GM21360 (cell line): Measurements from ENCODE around the gene DEK.
A peak's percentile ranks its signal among the peaks of the same experiment; 100 is the strongest.
"Not testable (repeated sequence)": the region's sequence is repeated elsewhere in the genome, so short reads cannot be mapped to it uniquely, and the experiment has no call there.

ENCODE experiments used
- ATAC-seq: cut with Tn5 transposase; IDR thresholded peaks from one replicate; pipeline ENCODE4 v1.9.1; 2021; ENCODE audit warnings: mild to moderate bottlenecking, moderate library complexity; ENCODE audit not compliant: unreplicated experiment

Gene DEK

DNA sequence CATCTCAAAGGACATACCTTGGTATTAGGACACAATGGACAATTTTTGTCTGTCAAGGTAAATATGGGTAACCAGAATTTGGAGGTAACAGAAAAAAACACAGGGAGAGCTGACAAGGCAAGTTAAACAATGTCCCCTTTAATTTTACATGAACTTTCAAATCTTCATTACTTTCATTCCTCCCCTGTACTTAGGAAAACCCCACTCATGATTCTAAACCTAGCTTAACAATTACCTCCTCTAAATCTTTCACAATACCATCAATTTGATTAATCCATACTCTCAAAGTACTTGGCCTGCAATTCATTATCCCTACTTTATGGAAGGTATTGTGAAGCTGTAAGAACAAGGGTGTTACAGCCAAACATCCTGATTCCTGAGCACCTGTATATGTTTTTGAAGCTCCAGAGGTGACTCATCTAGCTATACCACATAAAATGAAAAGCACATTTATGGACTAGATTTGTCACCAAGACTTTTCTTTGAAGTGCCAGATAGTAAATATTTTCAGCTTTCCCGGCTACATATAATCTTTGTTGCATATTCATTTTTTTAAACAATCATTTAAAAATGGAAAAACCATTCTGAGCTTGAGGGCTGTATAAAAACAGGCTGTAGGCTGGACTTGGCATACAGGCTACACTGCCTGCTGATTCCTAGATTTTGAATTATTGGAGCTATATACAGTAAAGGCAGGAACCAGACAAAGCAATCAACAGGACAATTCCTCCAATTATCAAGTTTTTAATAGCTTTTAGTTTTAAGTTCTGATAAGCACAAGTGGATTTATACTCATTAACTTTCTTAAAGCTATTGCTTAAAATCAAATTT, 22.9 kb downstream of the DEK start:
- no peak for ATAC-seq

DNA sequence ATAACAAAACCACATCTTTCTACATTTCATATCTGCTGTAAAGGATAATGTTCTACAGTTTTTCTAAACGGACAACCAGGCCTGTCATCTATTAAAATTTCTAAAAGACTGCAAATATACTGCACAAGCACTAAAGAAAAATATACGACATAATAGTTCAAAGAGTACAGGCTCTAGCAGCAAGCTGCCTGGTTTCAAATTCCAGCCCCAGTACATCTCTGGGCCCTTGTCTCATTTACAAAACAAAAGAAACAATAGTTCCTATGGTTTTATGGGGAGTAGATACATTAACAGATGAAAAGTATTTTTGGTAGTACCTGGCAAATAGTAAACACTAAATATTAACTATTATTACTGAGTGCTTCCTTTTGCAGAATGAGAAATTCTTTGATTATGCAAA, 24.1 kb downstream of the DEK start:
- ATAC-seq = no peak

DNA sequence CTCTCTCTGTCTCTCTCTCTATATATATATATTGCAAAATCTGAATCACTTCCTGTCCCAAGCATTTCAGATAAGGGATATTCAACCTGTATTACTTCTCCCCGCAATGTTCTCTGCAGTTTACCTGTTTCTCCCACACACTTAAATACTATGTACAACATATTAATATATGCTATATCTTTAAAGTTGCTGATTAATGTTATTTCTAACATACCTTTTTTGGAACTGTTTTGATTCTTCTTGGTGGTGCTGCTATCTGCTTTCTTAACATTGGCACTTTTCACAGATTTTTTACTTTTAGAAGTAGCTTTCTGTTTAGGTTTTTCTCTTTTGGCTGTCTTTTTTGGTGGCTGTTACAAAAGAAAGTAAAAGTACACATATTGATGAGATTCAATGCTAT, 27.2 kb downstream of the DEK start:
- ATAC-seq = no peak

DNA sequence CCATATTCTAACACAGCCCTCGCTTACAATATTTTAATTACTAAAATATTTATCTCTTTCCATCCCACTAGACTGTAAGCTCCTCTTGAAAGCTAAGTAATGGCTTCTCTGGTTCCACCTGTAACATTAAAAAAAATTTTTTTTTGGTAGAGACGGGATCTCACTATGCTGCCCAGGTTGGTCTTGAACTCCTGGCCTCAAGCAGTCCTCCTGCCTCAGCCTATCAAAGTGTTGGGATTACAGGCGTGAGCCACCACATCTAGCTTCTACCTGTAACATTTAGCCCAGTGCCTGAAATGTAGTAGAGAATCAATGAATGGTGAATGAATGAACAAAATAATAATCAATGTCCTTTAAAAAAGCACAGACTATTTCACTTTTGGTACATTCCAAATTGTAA, 28.8 kb downstream of the DEK start:
- no peak for ATAC-seq

DNA sequence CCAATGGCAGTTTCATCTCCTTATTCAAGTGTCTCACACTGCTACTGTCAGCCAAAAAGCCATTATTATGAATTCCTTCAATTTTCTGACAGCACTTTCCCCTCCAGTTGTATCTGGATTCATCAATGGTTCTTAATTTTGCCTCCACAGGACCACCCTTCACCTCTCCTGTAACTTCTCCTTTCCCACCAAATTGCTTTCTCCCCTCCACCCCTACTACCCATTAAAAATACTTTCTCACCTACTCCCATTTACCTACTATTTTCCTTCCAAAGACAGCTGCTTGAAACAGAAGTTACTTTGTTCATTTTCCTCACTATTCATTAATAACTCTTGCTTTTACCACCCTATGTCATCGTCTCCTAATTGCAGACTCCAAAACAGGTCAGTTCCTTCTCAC, 29.8 kb downstream of the DEK start:
- no peak for ATAC-seq

GRCh38 chr6:18233770-18234169, 30.6 kb downstream of the DEK start:
- ATAC-seq = not testable (repeated sequence)

- ATAC-seq = not testable (repeated sequence)
Measured at GRCh38 chr6:18231856-18232255, 32.5 kb downstream of the DEK start.

GRCh38 chr6:18228590-18228989, 35.7 kb downstream of the DEK start:
- not testable (repeated sequence) for ATAC-seq

- not testable (repeated sequence) for ATAC-seq
Measured at GRCh38 chr6:18227166-18227565, 37.2 kb downstream of the DEK start.

GRCh38 chr6:18226451-18227105, 37.8 kb downstream of the DEK start:
- not testable (repeated sequence) for ATAC-seq

- no peak for ATAC-seq
Measured at GRCh38 chr6:18221288-18221615, 43.1 kb downstream of the DEK start.

DNA sequence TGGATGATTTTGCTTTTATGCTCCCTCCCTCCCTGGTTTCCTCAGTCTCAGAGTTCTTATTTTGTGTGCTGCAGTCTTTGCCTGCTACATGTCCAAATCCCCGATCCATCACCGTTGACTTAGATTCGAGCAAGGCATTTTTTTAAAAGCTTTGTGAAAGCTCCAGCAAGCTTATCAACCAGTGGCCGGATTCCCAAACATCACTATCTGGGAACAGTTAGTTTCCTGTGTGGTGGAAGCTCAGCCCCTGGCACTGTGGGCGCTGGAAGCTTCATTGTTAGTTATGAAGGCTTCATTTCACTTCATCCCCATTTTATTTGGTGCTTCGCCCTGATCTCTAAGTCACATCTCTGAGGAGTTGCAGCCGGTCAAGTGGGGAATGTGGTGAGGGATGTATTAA, 44.7 kb downstream of the DEK start:
- ATAC-seq = no peak

GRCh38 chr6:18218233-18218632, 46.1 kb downstream of the DEK start:
- no peak for ATAC-seq

- no peak for ATAC-seq
Measured at GRCh38 chr6:18216411-18216810, 47.9 kb downstream of the DEK start.

DNA sequence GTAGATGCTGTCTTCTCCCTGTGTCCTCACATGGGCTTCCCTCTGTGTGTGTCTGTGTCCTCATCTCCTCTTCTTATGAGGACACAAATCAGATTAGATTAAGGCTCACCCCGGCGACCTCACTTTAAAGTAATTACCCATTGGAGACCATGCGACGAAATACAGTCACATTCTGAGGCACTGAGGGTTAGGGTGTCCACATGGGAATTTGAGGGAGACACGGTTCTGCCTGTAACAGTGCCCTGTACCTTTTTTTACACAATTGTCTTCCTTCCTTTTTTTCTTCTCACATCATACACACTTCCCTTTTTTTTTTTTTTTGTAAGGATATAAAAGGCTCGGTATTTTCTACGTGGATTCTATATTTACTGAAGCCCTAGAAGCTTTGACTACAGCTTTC, 48.9 kb downstream of the DEK start:
- ATAC-seq = no peak

DNA sequence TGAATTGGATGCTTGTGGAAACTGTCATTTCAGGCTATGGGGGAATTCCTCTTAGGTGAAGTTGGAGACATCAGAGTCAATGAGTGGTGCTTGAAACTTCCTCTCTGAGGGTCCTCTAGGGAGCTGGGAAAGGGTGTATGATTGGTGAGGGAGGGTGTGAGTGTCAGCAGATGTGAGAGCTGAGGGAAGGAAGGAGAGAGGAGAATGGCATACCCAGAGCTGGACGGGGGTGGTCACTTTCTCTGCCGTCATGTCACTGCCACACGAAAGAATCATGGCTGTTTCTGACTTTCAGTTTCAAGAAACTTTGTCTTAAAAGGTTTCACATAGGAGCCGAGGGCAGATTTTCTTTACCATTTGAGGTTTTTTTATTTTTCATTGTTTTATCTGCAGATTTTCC, 50.3 kb downstream of the DEK start:
- no peak for ATAC-seq

GRCh38 chr6:18213439-18213838, 50.9 kb downstream of the DEK start:
- no peak for ATAC-seq

DNA sequence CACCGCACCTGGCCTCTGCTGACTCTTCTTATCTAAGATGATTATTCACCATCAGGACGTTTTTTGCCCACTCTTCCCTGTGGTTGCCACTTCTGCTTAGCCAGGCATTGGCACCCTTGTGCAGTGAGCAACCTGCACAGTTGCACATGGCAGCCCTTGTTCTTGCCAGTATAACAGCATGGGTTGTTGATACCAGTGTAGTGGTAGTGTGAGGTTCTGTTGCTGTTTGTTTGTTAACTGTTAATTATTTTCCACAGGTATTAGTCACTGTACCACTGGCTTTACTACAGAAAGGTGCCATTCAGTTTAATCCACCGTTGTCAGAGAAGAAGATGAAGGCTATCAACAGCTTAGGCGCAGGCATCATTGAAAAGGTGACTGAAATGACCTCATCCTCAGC, 52.1 kb downstream of the DEK start:
- no peak for ATAC-seq

DNA sequence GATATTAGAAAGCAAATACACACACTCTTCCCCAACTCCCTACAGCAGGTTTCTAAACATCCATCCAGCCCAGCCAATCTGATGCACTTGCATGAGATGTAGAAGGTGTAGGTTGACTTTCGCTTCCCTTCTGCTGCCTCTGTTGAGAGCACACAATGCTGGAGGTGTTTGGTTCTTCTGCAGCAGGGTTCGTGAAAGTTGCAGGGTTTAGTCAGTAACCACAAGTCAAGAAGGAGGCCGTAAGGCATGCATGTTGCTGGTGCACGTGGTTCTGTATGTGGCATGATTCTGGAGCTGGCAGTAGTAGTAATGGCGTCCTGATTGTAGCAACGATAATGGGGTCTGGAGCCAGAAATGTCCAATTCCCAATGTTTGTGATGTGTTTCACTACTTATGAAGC, 53.0 kb downstream of the DEK start:
- peak; percentile 92 for ATAC-seq

- ATAC-seq = no peak
Measured at GRCh38 chr6:18210707-18211106, 53.6 kb downstream of the DEK start.

GRCh38 chr6:18209539-18210197, 54.7 kb downstream of the DEK start:
- no peak for ATAC-seq

- ATAC-seq = not testable (repeated sequence)
Measured at GRCh38 chr6:18208778-18209177, 55.6 kb downstream of the DEK start.
